ENCODE measurements around the gene TMEM235.
"Not testable (repeated sequence)": the region's sequence is repeated elsewhere in the genome, so short reads cannot be mapped to it uniquely, and the experiment has no call there.

TMEM235 gene

DNA sequence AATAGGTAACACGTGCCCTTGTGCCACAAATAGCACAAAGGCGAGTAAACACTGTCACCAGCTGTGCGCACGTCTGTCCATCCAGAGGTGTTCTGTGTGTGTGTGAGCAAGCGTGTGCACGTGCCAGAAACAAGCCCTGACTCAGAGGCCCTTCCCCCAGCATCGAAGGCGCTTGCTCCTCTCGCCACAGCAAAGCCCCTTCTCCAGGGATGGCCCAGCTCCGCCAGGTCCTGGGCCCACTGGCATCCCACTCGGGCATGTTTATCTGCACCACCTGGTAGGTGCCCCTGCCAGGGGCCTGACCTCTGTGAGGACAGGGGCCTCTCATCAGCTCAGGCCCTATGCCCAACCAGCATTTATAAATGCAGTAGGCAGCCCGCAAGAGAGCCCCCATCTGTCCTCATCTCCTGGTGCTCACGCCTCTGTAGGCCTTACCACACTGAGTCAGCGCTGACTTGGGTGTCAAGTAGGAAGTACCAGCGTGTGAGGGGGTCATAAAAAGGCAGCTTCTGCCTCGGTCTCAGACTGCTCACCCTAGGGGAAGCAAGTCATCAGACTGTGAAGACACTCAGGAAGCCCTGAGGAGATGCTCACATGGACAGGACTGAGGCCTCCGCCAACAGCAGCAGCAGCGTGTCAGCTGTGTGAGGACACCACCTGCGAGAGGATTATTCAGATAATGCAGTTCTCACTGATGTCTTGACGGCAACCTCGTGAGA, 10.8 kb downstream of the TMEM235 start:
- H3K4me3 Mint-ChIP-seq: no peak overlapping the region
- no peak overlapping the region for H3K27ac Mint-ChIP-seq
- H3K4me1 Mint-ChIP-seq: no peaks in the 10 kb centered on the region
- H3K27me3 Mint-ChIP-seq: no peaks in the 10 kb centered on the region
- H3K36me3 Mint-ChIP-seq: no peaks in the 10 kb centered on the region
- H3K9me3 Mint-ChIP-seq: no peaks in the 10 kb centered on the region

DNA sequence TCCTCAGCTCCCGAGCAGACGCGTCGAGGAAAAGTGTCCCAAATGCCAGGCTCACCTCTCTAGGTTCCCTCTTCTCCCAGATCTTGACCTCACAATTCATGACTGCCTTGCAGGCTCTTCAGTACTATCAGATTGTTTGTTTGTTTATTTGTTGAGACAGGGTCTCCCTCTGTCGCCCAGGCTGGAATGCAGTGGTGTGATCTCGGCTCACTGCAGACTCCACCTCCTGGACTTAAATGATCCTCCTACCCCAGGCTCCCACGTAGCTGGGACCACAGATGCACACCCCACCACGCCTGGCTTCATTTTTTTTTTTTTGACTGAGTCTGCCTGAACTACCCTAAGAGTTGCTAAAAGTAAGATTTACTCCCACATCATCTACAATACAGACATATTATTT, 15.9 kb downstream of the TMEM235 start:
- Mint-ChIP-seq H3K4me1 (peaks cover 17% of the 10 kb centered on the region), H3K36me3 (no peaks in the 10 kb centered on the region), H3K27me3 (no peaks in the 10 kb centered on the region), H3K9me3 (no peaks in the 10 kb centered on the region), H3K4me3 (no peak overlapping the region), H3K27ac (no peak overlapping the region)

DNA sequence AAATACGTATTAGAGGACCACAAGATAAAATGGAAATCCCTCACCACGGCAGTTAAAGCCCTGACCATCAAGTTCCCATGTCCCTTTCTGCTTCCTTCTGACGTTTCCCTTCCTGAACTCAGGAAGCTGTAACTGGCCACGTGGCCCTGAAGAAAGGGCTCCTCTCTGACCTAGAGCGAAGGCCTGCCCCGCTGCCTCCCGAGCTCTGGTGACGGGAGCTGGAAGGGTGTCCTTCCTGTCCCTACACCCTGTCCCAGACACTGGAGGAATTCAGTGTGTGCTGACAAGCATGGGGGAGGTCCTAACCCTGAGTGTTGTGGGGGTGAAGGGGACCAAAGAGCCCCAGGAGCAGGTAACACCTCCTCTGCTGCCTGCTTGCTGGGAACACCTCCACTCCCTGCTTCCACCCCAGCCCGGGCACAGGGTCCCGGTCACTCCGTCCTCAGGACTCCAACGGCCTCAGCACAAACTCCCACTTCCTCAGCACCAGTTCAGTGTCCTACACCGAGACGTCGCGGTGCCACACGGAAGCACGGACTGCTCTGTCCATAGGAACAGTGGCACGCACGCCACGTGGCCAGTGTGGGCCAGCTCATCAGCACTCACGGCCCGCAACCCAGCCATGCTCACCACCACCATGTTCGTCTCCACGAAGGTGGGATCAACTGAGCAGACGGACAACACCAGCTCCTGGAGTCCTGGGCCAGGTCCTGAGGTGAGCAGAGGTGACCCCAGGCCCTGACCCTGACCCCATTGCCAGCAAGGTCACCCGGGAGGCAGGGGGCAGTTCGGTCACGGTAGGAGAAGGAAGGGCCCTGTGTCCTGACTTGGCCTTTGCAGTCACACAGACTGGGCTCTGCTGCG, 16.9 kb downstream of the TMEM235 start:
- Mint-ChIP-seq H3K4me3 (no peak overlapping the region), H3K27me3 (no peaks in the 10 kb centered on the region)

DNA sequence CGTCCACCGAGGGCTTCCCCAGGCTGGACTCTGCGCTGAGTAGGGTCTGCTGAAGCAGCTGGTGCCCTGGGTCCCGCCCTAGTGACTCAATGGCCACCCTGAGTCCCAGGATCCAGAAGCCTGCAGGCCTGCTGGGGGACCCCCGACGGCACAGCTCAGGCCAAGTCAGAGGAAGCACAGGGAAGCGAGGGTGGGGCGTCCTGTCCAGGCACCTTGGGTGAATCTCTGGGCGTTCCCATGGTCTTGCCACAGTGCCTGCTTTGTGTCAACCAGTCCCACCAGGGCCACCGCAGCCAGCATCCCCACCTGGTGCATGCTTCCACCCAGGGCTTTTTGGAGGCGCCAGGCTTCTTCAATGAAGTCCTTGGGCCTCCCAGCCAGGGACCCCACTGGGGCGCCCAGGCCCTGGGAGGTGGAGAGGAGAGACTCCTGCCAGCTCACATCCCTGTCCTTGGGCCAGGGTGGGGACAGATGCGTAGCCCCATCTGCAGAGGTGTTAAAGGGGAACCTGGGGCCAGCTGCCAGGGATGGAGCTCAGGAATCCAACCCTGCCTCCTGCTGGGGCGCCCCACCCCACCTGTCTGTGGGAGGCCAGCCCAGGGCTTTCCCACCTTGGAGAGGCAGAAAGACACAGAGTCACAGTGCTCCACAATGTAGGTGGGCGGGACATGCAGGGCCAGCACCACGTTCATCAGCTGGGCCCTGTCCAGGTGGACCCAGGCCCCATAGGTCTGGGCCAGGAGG, 17.8 kb downstream of the TMEM235 start:
- Mint-ChIP-seq H3K27ac (no peak overlapping the region), H3K36me3 (no peaks in the 10 kb centered on the region), H3K4me3 (no peak overlapping the region), H3K4me1 (peaks cover 32% of the 10 kb centered on the region), H3K9me3 (no peaks in the 10 kb centered on the region), H3K27me3 (no peaks in the 10 kb centered on the region)

More for the DNA sequence above, 16.9 kb downstream of the TMEM235 start:
- no peaks in the 10 kb centered on the region for H3K36me3 Mint-ChIP-seq
- no peaks in the 10 kb centered on the region for H3K9me3 Mint-ChIP-seq
- H3K4me1 Mint-ChIP-seq: peaks cover 27% of the 10 kb centered on the region
- H3K27ac Mint-ChIP-seq: no peak overlapping the region

DNA sequence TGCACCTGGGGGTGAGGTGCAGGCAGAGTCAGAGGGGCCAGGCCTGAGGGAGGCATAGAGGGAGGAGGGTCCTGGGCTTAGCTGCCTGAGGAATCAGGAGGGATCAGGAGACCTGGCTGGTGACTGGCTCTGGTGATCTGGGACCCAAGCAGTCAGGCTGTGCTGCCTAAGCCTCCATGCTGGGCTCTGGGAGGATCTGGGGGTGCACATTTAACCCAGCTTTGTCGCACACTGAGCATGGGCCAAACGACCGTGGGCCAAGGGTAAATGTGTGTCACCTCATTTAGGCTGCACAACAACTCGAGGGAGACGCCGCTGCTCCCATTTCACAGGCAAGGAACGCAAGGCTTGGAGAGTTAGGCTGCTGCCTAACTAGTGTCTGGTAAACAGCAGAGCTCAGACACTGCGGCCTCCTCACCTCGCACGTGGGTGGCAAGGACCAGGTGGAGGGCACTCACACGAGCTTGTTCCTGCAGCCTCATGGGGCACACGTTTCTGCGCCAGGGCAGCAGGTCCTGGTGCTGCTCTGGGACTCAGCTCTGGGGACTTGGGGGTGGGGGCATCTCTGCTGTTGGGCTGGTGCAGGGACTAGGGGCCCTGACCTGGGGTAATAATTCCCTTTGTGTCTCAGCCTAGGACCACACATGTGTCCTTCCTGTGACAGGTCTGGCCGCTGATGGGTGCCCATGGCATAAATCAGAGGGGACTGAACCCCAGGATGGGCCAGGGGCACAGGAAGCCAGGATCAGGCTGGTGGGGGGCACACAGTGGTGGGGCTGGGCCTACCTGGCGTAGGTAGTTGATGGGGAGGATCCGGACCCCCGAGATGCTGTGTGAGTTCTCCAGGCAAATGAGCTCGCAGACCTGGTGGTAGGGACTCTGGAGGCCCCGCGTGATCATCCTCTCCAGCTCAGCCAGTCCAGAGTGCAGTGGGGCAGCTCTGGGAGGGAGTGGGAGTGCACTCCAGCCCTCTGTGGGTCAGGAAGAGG, 18.7 kb downstream of the TMEM235 start:
- Mint-ChIP-seq H3K4me1 (peaks cover 40% of the 10 kb centered on the region), H3K9me3 (no peaks in the 10 kb centered on the region), H3K4me3 (no peak overlapping the region), H3K27me3 (no peaks in the 10 kb centered on the region), H3K36me3 (no peaks in the 10 kb centered on the region), H3K27ac (no peak overlapping the region)

DNA sequence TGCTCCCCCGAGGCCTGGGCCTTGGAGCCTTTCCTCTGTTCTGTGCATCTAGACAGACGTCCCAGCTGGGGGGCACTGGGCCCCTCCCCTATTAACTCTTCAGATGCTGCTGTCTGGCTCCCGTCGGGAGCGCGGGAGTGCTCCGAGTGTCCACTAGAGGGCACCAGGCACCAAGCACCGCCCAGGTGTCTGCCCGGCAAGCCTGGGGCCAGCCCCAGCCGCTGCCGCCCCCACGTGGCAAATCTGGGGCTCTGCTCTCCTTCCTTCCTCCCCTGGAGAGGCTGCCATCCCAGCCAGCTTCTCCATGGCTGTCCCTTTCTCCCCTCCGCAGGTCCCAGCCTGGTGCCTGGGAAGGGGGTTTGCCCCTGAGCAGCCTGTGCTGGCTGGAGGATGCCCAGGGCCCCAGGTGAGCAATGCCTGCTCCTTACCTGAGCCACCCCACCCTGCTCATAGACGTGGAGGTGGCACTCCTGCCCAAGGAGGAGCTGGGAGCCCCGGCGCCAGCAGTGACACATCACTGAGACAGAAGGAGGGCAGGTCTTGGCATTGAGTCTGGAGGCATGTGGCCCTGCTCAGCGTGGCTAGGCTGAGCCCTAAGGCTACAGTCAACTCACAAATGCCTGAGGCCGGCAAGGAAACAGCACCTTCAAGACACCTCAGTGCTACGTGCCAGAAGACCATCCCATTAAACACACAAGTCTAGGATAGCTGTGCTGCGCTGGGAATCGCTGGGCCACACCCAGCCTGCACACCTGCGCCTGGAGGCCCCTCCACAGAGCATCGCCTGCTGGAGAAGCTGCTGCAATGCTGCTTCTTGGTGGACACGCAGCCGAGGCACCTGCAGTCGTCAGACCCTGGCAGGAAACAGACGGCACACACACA, 19.7 kb downstream of the TMEM235 start:
- peak overlapping the region; percentile 76 for H3K27ac Mint-ChIP-seq
- peak overlapping the region; percentile 70 for H3K4me3 Mint-ChIP-seq
- peaks cover 49% of the 10 kb centered on the region for H3K4me1 Mint-ChIP-seq
- no peaks in the 10 kb centered on the region for H3K36me3 Mint-ChIP-seq
- H3K27me3 Mint-ChIP-seq: no peaks in the 10 kb centered on the region
- H3K9me3 Mint-ChIP-seq: no peaks in the 10 kb centered on the region

DNA sequence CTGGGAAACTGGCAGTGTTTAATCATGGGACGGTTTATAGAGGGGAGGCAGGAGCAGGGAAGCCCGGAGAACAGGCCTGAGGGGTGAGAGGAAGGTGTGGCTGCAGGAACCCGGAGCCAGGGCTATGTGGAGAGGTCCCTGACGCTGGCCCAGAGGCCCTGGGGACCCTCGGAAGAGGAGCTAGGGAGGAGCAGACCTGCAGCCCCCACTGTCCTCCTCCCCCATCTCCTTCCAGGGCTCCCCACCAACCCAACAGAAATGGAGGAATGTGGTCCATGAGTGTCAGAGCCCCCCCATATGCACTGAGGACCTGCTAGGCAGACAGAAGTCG, 20.3 kb downstream of the TMEM235 start:
- Mint-ChIP-seq H3K27ac (peak overlapping the region; percentile 57), H3K27me3 (no peaks in the 10 kb centered on the region), H3K4me1 (peaks cover 55% of the 10 kb centered on the region), H3K4me3 (peak overlapping the region; percentile 70), H3K36me3 (no peaks in the 10 kb centered on the region), H3K9me3 (no peaks in the 10 kb centered on the region)

DNA sequence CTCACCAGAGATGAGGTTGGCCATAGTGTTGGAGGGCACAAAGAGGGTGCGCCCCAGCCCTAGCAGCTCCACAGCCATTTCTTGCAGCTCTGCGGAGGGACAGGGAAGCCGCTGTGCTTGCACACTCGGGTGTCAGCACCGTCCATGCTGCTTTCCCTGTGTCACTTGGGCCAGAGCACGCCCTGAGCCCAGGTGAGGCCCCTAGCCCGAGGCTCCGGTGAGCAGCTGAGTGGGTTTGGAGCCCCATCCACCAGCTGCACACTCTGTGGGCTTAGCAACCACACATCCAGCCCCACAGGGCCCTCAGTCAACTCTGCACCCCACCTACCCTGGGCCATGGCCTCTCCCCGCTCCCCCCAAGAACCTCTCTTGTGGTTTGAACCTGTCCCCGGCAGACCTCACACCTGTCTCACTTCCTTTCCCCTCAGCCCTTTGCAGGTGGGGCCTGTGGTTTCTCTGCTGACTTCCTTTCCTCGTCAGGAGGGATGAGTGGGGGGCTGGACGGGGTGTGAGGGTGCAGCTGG, 20.7 kb downstream of the TMEM235 start:
- Mint-ChIP-seq H3K9me3 (no peaks in the 10 kb centered on the region), H3K27ac (no peak overlapping the region), H3K4me1 (peaks cover 57% of the 10 kb centered on the region), H3K27me3 (no peaks in the 10 kb centered on the region), H3K36me3 (no peaks in the 10 kb centered on the region), H3K4me3 (peak overlapping the region; percentile 74)

DNA sequence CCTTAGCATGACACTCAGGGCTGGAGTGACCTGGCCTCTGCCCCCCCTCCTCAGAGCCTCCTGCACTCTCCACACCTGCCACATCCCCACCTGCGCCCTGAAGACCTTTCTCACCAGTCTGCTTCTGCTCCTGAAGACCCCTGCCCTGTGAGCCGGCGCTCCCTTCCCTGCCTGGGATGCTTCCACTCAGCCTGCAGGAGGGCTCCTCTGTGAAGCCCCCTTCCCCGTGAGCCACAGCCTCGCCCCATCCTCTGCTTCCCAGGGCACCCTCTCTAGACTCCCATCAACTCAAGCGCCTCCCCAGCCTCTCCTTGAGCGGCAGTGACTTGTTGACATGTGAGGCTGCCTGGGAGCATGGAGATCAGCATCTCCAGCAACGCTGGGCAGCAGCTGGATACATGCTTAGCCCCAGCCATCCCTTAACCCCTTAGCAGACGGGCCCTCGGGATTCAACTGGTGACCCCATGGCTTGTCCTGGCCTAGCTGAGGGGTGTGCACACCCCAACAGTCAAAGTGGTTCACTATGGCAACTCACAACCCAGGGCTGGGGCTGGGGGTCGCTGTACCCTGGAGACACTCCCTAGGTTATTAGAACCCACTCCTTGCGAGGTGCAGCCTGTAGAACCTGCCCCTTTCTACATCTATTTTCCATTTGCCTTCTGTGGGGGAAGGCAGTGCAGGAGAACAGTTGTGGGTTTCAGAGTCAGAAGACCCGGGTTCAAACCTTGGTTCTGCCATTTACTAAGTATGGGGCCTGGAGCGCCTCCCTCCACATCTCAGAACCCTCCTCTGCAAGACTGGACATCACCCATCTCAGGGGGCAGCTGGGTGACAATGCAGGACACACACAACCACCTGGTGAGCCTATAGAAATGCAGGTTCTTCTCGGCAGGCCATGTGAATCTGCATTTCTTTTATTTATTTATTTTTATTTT, 21.5 kb downstream of the TMEM235 start:
- H3K9me3 Mint-ChIP-seq: no peaks in the 10 kb centered on the region
- peak overlapping the region; percentile 90 for H3K27ac Mint-ChIP-seq
- no peaks in the 10 kb centered on the region for H3K36me3 Mint-ChIP-seq
- peaks cover 63% of the 10 kb centered on the region for H3K4me1 Mint-ChIP-seq
- no peaks in the 10 kb centered on the region for H3K27me3 Mint-ChIP-seq
- H3K4me3 Mint-ChIP-seq: peak overlapping the region; percentile 74

DNA sequence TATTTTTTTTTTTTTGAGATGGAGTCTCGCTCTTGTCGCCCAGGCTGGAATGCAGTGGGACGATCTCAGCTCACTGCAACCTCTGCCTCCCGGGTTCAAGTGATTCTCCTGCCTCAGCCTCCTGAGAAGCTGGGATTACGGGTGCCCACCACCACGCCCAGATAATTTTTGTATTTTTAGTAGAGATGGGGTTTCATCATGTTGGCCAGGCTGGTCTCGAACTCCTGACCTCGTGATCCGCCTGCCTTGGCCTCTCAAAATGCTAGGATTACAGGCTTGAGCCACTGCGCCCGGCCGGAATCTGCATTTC, 22.2 kb downstream of the TMEM235 start:
- not testable (repeated sequence) for H3K27me3 Mint-ChIP-seq, H3K9me3 Mint-ChIP-seq, H3K36me3 Mint-ChIP-seq
- Mint-ChIP-seq H3K4me3 (peak overlapping the region; percentile 83), H3K27ac (peak overlapping the region; percentile 74), H3K4me1 (peaks cover 69% of the 10 kb centered on the region)

DNA sequence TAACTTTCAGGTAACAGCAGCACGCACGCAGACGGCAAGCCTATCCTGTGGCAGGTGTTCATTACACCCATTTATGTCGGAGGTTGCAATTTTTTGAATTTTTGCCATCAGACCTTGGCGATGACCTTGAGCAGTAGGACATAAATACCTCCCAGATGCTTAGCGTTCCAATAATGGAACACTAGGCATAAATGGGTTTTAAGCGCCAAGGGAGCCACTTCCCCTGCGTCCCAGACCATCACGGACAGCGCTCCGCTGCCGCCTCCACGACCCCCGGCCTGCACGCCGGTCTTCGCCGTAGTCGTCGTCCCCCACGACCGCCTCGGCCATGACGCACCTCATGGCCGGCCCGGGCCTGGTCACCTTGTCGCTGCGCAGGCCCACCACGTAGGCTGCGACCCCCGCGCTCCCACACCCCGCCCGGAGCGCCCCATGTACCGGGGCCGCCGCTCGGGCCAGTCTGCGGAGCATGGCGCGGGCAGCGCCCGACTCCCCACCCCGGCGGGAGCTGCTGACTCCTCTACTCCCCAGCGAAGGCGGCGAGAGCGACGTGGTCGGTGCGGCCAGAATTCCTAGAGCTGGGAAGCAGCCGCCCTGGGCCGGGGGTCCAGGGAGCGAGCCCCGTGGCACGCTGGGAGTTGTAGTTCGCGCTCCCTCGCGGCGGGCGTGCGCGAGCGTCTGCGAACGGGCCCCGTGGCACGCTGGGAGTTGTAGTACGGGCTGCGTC, 22.7 kb downstream of the TMEM235 start:
- Mint-ChIP-seq H3K27me3 (no peaks in the 10 kb centered on the region), H3K4me1 (peaks cover 70% of the 10 kb centered on the region), H3K4me3 (peak overlapping the region; percentile 83), H3K27ac (peak overlapping the region; percentile 97), H3K9me3 (no peaks in the 10 kb centered on the region), H3K36me3 (no peaks in the 10 kb centered on the region)

DNA sequence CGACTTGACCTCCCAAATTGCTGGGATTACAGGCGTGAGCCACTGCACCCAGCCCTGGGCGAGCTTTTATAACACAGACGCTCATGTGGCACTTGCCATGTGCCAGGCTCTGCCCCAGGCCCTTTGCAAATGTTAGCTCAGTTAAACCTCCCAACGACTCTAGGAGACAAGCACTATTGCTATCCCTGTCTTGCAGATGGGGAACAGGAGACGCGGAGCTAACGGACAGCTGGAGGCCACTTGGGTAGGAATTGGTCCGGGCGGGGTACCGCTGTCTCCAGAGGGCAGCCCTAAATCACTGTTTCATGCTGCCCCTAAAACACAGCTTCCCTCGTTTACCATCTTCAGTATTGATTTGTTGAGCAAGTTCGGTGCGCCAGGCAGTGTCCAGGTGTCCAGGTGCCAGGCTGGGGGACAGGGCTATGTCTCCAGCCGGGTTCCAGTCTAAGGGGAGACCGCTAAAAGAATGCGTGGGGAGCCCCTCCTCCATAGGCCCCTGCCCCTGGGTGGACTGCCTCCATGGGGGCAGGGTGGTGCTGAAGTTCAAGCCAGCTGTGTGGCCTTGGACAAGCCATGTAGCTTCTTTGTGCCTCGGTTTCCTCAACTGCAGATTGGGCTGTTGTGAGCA, 23.7 kb downstream of the TMEM235 start:
- peaks cover 78% of the 10 kb centered on the region for H3K4me1 Mint-ChIP-seq

More for the DNA sequence above, 23.7 kb downstream of the TMEM235 start:
- Mint-ChIP-seq H3K27me3 (no peaks in the 10 kb centered on the region), H3K9me3 (no peaks in the 10 kb centered on the region), H3K27ac (no peak overlapping the region), H3K4me3 (peak overlapping the region; percentile 63), H3K36me3 (no peaks in the 10 kb centered on the region)

All from activated naive CD4-positive, alpha-beta T cell treated with anti-CD3 and anti-CD28 coated beads, Interleukin-2, amount 50 U/mL, for 24 hours (primary cell).